ENCODE data around the gene MPP4. TPM values are rescaled to one million over a fixed set of nuclear protein-coding genes. Genes with fewer than 3 reads are reported as not detected.

MPP4 gene
- total and polyA plus RNA-seq, 9 of the 15 experiments (the other 6 are each of a cell fraction or from before 2014, with no cell fraction given): 0.03 to 0.08 TPM; not detected in 7

DNA sequence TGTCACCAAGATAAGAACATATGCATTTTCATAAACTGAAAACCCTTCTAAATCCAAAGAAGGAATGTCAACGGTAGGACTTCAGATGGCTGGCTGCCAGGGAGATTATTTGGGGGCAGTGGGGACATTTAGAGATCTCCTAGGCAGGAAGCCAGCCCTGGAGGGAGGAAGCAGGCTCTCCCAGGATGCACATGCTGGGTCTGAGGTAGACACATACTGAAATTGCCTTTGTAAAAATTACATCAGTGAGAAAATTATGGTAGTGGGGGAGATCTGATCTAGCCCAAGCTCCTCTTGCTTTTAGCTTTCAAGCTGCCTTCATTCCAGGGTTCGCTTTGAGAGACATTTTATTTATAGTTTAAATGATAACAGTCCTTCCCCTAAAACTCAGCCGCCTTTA is 24.1 kb downstream of the MPP4 start:
- no peaks in the 10 kb centered on the region for H4K20me1 ChIP-seq (replicated peaks; ENCODE audit: control insufficient read depth, insufficient read depth, low read length)
- no peak for TF ChIP-seq ZNF124 (CRISPR knock-in tag; IDR thresholded peaks at IDR 0.05)
- no peak for TF ChIP-seq PRPF4 (IDR thresholded peaks at IDR 0.05; ENCODE audit: insufficient read depth, low read depth, low read length, poor library complexity, severe bottlenecking)
- no peak for TF ChIP-seq FOXJ3 (CRISPR knock-in tag; IDR thresholded peaks at IDR 0.05)
- TF ChIP-seq HDAC3 (IDR thresholded peaks at IDR 0.05; ENCODE audit: borderline replicate concordance, partially characterized antibody): no peak
- TF ChIP-seq NONO (IDR thresholded peaks at IDR 0.05; ENCODE audit: low read depth in 2 of 2, low read length in 1 of 2): no peak
- TF ChIP-seq, protein P1, sequence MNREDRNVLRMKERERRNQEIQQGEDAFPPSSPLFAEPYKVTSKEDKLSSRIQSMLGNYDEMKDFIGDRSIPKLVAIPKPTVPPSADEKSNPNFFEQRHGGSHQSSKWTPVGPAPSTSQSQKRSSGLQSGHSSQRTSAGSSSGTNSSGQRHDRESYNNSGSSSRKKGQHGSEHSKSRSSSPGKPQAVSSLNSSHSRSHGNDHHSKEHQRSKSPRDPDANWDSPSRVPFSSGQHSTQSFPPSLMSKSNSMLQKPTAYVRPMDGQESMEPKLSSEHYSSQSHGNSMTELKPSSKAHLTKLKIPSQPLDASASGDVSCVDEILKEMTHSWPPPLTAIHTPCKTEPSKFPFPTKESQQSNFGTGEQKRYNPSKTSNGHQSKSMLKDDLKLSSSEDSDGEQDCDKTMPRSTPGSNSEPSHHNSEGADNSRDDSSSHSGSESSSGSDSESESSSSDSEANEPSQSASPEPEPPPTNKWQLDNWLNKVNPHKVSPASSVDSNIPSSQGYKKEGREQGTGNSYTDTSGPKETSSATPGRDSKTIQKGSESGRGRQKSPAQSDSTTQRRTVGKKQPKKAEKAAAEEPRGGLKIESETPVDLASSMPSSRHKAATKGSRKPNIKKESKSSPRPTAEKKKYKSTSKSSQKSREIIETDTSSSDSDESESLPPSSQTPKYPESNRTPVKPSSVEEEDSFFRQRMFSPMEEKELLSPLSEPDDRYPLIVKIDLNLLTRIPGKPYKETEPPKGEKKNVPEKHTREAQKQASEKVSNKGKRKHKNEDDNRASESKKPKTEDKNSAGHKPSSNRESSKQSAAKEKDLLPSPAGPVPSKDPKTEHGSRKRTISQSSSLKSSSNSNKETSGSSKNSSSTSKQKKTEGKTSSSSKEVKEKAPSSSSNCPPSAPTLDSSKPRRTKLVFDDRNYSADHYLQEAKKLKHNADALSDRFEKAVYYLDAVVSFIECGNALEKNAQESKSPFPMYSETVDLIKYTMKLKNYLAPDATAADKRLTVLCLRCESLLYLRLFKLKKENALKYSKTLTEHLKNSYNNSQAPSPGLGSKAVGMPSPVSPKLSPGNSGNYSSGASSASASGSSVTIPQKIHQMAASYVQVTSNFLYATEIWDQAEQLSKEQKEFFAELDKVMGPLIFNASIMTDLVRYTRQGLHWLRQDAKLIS (CRISPR knock-in tag; IDR thresholded peaks at IDR 0.05): no peak
- TF ChIP-seq HNRNPL (IDR thresholded peaks at IDR 0.05; ENCODE audit: low read depth, low read length): no peak
- TF ChIP-seq, protein P2, sequence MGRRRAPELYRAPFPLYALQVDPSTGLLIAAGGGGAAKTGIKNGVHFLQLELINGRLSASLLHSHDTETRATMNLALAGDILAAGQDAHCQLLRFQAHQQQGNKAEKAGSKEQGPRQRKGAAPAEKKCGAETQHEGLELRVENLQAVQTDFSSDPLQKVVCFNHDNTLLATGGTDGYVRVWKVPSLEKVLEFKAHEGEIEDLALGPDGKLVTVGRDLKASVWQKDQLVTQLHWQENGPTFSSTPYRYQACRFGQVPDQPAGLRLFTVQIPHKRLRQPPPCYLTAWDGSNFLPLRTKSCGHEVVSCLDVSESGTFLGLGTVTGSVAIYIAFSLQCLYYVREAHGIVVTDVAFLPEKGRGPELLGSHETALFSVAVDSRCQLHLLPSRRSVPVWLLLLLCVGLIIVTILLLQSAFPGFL (CRISPR knock-in tag; IDR thresholded peaks at IDR 0.05): no peak
- no peak for TF ChIP-seq XRCC5 (IDR thresholded peaks at IDR 0.05; ENCODE audit: low read depth, low read length)
- TF ChIP-seq KAT7 (CRISPR knock-in tag; IDR thresholded peaks at IDR 0.05; ENCODE audit: borderline replicate concordance): no peak
- no peak for TF ChIP-seq TCF7 (IDR thresholded peaks at IDR 0.05; ENCODE audit: borderline replicate concordance)
- no peak for TF ChIP-seq ZFP30 (CRISPR knock-in tag; IDR thresholded peaks at IDR 0.05; ENCODE audit: borderline replicate concordance)
- TF ChIP-seq, protein P3, sequence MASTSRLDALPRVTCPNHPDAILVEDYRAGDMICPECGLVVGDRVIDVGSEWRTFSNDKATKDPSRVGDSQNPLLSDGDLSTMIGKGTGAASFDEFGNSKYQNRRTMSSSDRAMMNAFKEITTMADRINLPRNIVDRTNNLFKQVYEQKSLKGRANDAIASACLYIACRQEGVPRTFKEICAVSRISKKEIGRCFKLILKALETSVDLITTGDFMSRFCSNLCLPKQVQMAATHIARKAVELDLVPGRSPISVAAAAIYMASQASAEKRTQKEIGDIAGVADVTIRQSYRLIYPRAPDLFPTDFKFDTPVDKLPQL (IDR thresholded peaks at IDR 0.05; ENCODE audit: extremely low read depth, insufficient read length): no peak
- TF ChIP-seq SRF (CRISPR knock-in tag; IDR thresholded peaks at IDR 0.05): no peak
- TF ChIP-seq HDGF (IDR thresholded peaks at IDR 0.05): no peak
- in situ Hi-C loops (cut with MboI): no loop called here
- FAIRE-seq: no peak
- H3K9me3 ChIP-seq (replicated peaks; ENCODE audit: control insufficient read depth, insufficient read depth, low read depth, low read length): no peaks in the 10 kb centered on the region
- H3K4me3 ChIP-seq: no peak overlapping the region
- H3K27me3 ChIP-seq (ENCODE audit: control insufficient read depth in 2 of 2, insufficient read depth in 2 of 2, low read length in 2 of 2): peaks cover 0 to 12% of the 10 kb centered on the region in 2 experiments; a peak in 1 of 5 replicates
- H3K4me1 ChIP-seq (replicated peaks in 1 of 2; ENCODE audit: control insufficient read depth in 2 of 2, insufficient read depth in 2 of 2, low read length in 2 of 2): no peaks in the 10 kb centered on the region
- H3K36me3 ChIP-seq (ENCODE audit: control insufficient read depth, insufficient read depth, low read length): no peaks in the 10 kb centered on the region
- no peak overlapping the region for H3K27ac ChIP-seq (ENCODE audit: extremely low read depth, low read depth, low read length)
- H3K9ac ChIP-seq (ENCODE audit: insufficient read depth in 1 of 2, low read depth in 2 of 2, low read length in 2 of 2): no peak overlapping the region
- no peak for DNase-seq (ENCODE audit: extremely low read depth in 1 of 4, low spot score in 3 of 4)
- BruUV-seq (replicated peaks): no TSS peak
- no peaks in the 10 kb centered on the region for H3K79me2 ChIP-seq (ENCODE audit: control insufficient read depth, insufficient read depth, low read length)
- no peaks in the 10 kb centered on the region for H3K9me1 ChIP-seq (ENCODE audit: control insufficient read depth, insufficient read depth, low read length)
- CTCF ChIA-PET (ENCODE audit: low intra/inter-chr PET ratio): no interaction called here
- H2AFZ ChIP-seq (ENCODE audit: low read depth, low read length): no peak overlapping the region
- intact Hi-C loops (cut with micrococcal nuclease): no loop called here
- POLR2A ChIA-PET: interaction anchor here (0.5 kb wide), 1 partner anchor 19 kb away, joined by 3 read pairs; no protein-coding TSS in a partner anchor
- no peak for ATAC-seq
- 0% methylated on average over 3 of the region's 3 CpGs for WGBS (ENCODE audit: insufficient coverage, low coverage, missing lambda C conversion rate)
- no peak overlapping the region for H3K4me2 ChIP-seq (ENCODE audit: insufficient read depth, low read length)

Measured in K562 (cell line).